ENCODE data around the gene VAMP5. TPM values are rescaled to one million over a fixed set of nuclear protein-coding genes. Genes with fewer than 3 reads are reported as not detected.

The VAMP5 gene
- total and polyA plus RNA-seq, 9 of the 15 experiments (the other 6 are each of a cell fraction or from before 2014, with no cell fraction given): 0.54 to 1.9 (median 1.5) TPM; not detected in 2

GRCh38 chr2:85538507-85539360 lies 45.5 kb upstream of the VAMP5 start, which contains the start of gene MAT2A (continued):
- TF ChIP-seq YY1 (IDR thresholded peaks at IDR 0.05; ENCODE audit: borderline replicate concordance in 1 of 3, control insufficient read depth in 1 of 3, extremely low read depth in 1 of 3, insufficient read depth in 3 of 3, insufficient read length in 1 of 3, insufficient replicate concordance in 2 of 3, low read depth in 1 of 3, low read length in 2 of 3) (peak; percentile 86 to 97 (median 94)), ZNF408 (CRISPR knock-in tag; IDR thresholded peaks at IDR 0.05; ENCODE audit: low read depth) (no peak), BRD4 (IDR thresholded peaks at IDR 0.05) (no peak; the same call in 1 of the 2 replicates), ZNF780A (CRISPR knock-in tag; IDR thresholded peaks at IDR 0.05) (no peak), TAL1 (IDR thresholded peaks at IDR 0.05) (no peak), POLR2G (IDR thresholded peaks at IDR 0.05; ENCODE audit: low read depth, low read length) (no peak), MYC (IDR thresholded peaks at IDR 0.05; ENCODE audit: low read depth, low read length) (peak; percentile 91), MYC (CRISPR knock-in tag; IDR thresholded peaks at IDR 0.05; ENCODE audit: borderline replicate concordance, low read depth) (peak; percentile 95; the same call in 1 of the 2 replicates), BRD9 (IDR thresholded peaks at IDR 0.05; ENCODE audit: low read depth, partially characterized antibody) (peak; percentile 60), ZFX (CRISPR knock-in tag; IDR thresholded peaks at IDR 0.05) (peak; percentile 59), MCM5 (IDR thresholded peaks at IDR 0.05; ENCODE audit: low read depth) (no peak), RFX1 (IDR thresholded peaks at IDR 0.05) (no peak), ATF1 (CRISPR knock-in tag; IDR thresholded peaks at IDR 0.05) (no peak), ATF1 (tag; IDR thresholded peaks at IDR 0.05) (peak; percentile 83), SP1 (CRISPR knock-in tag; IDR thresholded peaks at IDR 0.05) (peak; percentile 80), KAT7 (CRISPR knock-in tag; IDR thresholded peaks at IDR 0.05; ENCODE audit: borderline replicate concordance) (peak; percentile 99; the same call in 1 of the 2 replicates), HDAC8 (tag; IDR thresholded peaks at IDR 0.05) (no peak), PATZ1 (CRISPR knock-in tag; IDR thresholded peaks at IDR 0.05; ENCODE audit: borderline replicate concordance) (0 out of 2 replicates have a peak, but pooled peaks have one; percentile 3), ZNF57 (CRISPR knock-in tag; IDR thresholded peaks at IDR 0.05) (no peak), CHAMP1 (IDR thresholded peaks at IDR 0.05) (no peak; the same call in none of the 2 replicates)
- TF ChIP-seq, protein P1, sequence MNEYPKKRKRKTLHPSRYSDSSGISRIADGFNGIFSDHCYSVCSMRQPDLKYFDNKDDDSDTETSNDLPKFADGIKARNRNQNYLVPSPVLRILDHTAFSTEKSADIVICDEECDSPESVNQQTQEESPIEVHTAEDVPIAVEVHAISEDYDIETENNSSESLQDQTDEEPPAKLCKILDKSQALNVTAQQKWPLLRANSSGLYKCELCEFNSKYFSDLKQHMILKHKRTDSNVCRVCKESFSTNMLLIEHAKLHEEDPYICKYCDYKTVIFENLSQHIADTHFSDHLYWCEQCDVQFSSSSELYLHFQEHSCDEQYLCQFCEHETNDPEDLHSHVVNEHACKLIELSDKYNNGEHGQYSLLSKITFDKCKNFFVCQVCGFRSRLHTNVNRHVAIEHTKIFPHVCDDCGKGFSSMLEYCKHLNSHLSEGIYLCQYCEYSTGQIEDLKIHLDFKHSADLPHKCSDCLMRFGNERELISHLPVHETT (CRISPR knock-in tag; conservative IDR thresholded peaks at IDR 0.05 in 1 of 2, IDR thresholded peaks at IDR 0.05 in 1 of 2): peak in 1 of 2 experiments; percentile 20; a peak in 1 of 4 replicates

Data from K562 (cell line).